Vagina (tissue), 2 donors: ENCODE data around the gene ZNF536.

Source experiments
- CTCF ChIP-seq, 3 experiments: fragments of 450-650 bp in 2 of 3; fragments of 200-600 bp in 1 of 3; sonication (generic) in 1 of 3; IDR thresholded peaks; one replicate each; pipeline ENCODE4 v1.5.1; 2017 to 2019; ENCODE audit warnings: antibody characterized with exemption in 3 of 3, mild to moderate bottlenecking in 2 of 3, moderate library complexity in 2 of 3
- POLR2AphosphoS5 ChIP-seq, 2 donors: sonication (generic); formaldehyde crosslinking; IDR thresholded peaks; one replicate each; pipeline ENCODE4 v1.9.0; 2017; ENCODE audit warnings: antibody characterized with exemption in 2 of 2, mild to moderate bottlenecking in 2 of 2, low read depth in 1 of 2; ENCODE audit not compliant: insufficient read depth in 1 of 2

- TF ChIP-seq CTCF (IDR thresholded peaks at IDR 0.05) (no peak), POLR2AphosphoS5 (IDR thresholded peaks at IDR 0.05; ENCODE audit: insufficient read depth in 1 of 2, low read depth in 1 of 2) (no peak)
Observed at GRCh38 chr19:30402436-30403202, 30.4 kb downstream of the ZNF536 start.
